Renal cortex interstitium (tissue), 11 donors: Measurements from ENCODE around the gene KAT7. TPM values are rescaled to one million over a fixed set of nuclear protein-coding genes. Genes with fewer than 3 reads are reported as not detected.

Source experiments
- DNase-seq, 11 donors: peaks; one replicate each; pipeline ENCODE4 v3.0.0-alpha.2; 2013; ENCODE audit warnings: low read depth in 9 of 11, low spot score in 4 of 11; ENCODE audit errors: extremely low read depth in 1 of 11
- polyA plus RNA-seq, 3 donors: library from polyadenylated mRNA; unstranded; fragments of 120-200 nt; gene quantifications; one replicate each; pipeline ENCODE4 v1.2.1, GENCODE V29; 2013; ENCODE audit not compliant: insufficient read length in 3 of 3

The KAT7 gene
- polyA plus RNA-seq, 3 donors: 49.1 to 54.9 (median 52.1) TPM

- peak in 8 of 11 donors; percentile 32 to 76 (median 51) for DNase-seq
Observed at GRCh38 chr17:49851387-49852291, 63.2 kb downstream of the KAT7 start.

- no peak for DNase-seq
Observed at GRCh38 chr17:49853470-49854015, 65.1 kb downstream of the KAT7 start.

- no peak for DNase-seq
Observed at GRCh38 chr17:49854126-49854525, 65.6 kb downstream of the KAT7 start.

- no peak for DNase-seq
Observed at GRCh38 chr17:49858796-49859195, 70.3 kb downstream of the KAT7 start.

GRCh38 chr17:49859991-49860953 lies 71.8 kb downstream of the KAT7 start:
- no peak for DNase-seq

GRCh38 chr17:49861150-49861884 lies 72.8 kb downstream of the KAT7 start:
- DNase-seq: no peak

- no peak for DNase-seq
Observed at GRCh38 chr17:49862781-49863331, 74.4 kb downstream of the KAT7 start.

- DNase-seq: no peak
Observed at GRCh38 chr17:49866019-49866380, 77.5 kb downstream of the KAT7 start.

- DNase-seq: no peak
Observed at GRCh38 chr17:49866882-49867413, 78.5 kb downstream of the KAT7 start.

GRCh38 chr17:49869038-49869374 lies 80.5 kb downstream of the KAT7 start:
- no peak for DNase-seq

- no peak for DNase-seq
Observed at GRCh38 chr17:49870298-49870697, 81.8 kb downstream of the KAT7 start.

GRCh38 chr17:49871211-49871610 lies 82.7 kb downstream of the KAT7 start:
- DNase-seq: no peak

GRCh38 chr17:49872754-49873377 lies 84.4 kb downstream of the KAT7 start:
- no peak for DNase-seq

GRCh38 chr17:49873466-49873865 lies 85.0 kb downstream of the KAT7 start:
- DNase-seq: no peak

- DNase-seq: no peak
Observed at GRCh38 chr17:49873926-49874325, 85.4 kb downstream of the KAT7 start.

- DNase-seq: no peak
Observed at GRCh38 chr17:49874911-49875310, 86.4 kb downstream of the KAT7 start.

- no peak for DNase-seq
Observed at GRCh38 chr17:49875685-49876084, 87.2 kb downstream of the KAT7 start.
